HG03175 (cell line): ENCODE data around the gene MTRR.

Experiments used
- ATAC-seq: cut with Tn5 transposase; IDR thresholded peaks from one replicate; pipeline ENCODE4 v1.9.1; 2021; ENCODE audit warnings: mild to moderate bottlenecking, moderate library complexity; ENCODE audit not compliant: unreplicated experiment

MTRR gene

DNA sequence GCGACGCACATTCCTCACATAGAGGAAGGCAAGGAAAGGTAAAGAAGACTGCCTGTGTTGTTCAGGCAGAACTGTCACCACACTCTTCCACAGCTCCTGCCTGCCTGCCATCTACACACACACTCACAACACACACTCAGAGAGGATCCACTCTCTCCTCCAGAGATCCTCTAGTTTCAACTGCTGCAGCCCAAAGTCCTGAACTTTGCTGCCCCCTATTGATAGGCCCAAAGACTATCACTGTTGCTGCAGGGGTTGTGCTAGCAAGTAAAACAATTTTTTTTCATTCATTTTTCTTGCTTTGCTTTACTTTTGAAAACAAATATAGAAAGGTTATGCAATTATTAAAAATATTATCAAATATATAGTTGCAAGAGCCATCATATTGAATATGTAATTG is 12.1 kb upstream of the MTRR start:
- ATAC-seq, result no peak

DNA sequence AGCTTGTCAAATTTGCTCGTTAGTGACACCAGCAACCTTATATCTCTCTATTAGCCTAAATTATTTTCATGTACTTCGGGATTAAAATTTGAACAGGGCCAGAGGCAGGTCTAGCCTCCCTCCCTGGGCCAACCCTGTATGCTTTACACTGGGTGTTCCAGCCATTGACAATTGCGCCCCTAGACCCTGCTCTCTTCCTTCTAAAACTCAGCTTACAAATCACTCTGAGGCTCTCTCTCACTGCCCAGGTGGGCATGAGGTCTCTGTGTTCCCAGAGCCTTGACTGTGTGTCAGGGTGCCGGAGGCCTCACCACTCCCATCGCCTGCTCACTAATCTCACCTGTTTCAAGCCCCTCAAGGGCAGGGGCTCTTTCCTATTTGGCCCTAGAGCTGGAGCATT is 11.6 kb upstream of the MTRR start:
- ATAC-seq, result no peak

DNA sequence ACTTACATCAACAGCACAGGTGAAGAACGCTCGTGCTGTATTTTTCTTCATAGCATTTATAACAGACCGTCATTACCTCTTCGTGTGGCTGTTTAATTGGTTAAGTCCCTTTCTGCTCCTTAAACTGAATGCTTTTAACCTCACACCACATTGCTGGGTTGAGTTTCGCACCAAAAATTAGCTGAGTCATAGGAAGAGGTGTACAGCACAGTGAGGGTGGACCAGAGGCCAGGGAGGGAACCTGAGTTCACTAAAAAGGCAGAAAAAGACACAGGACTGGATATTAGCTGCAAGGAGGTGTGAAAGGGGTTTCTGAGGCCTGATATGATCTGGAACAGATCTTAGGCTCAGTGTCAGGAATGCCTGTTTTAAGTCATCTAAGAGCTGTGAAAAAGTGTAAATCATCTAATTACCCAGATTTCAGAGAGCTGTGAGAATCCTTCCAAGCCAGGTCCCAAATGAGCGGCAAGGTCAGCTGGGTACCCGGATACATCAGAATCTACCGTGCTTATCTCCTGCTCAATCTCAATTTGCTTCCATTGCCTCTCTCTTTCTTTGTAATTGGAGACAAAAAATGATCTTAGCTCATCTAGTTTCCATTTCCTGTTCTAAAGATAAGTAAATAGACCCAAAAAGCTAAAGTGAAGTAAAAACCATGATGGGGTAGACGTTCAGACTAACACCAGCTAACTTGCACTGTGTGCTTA is 10.9 kb upstream of the MTRR start:
- ATAC-seq, result no peak

DNA sequence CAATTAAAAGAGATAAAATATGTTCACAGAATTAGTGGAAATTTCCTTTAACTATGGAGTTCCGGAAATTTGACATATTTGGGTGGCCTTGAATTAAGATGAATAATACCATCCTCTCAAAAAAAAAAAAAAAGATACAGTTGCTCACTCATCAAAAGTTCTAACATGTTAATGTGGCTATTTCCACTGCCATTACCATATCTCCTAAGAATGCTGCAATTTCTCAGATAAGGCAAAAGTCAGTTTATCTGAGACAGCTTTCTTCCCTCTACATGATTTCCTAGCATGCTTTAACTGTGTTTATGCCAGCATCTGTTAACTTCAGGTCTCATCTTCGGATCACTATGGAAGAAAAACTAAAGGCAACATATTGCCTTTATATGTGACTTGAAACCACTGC is 2.8 kb upstream of the MTRR start:
- no peak for ATAC-seq

DNA sequence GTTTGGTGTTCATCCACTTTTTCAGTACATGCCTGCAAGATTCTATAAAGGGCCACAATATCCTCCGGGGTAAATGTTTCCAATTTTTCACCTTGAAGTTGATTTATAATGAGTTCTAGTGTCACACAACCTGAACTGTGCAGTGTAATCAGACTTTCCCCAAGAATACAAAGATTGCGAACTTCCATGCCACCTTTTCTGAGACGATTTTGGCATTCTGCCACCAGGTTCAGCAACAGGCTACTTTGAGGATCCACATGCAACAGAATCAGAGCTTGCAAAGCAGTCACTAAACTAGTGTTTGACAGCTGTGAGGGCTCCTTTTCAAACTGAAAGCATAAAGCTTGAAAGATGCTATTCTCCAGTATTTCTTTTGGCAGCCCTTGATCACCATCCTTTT is 1.7 kb upstream of the MTRR start:
- no peak for ATAC-seq

DNA sequence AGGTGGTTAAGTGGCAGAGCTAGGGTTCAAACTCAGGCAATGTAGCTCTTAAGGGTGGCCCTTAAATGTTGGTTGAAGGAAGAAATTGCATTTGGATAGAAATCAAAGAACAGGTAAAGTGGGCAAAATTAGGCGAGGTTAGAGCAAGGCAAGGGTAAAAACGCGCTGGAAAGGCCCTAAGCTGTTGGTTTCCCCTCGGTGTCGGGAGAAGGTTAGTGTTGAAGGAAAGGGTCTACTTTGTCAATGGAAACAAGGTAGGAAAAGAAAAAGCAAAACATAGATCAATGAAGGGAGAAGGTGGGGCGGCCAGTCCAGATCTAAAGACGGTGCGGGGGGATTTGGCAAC is 548 bp upstream of the MTRR start:
- ATAC-seq, result no peak

DNA sequence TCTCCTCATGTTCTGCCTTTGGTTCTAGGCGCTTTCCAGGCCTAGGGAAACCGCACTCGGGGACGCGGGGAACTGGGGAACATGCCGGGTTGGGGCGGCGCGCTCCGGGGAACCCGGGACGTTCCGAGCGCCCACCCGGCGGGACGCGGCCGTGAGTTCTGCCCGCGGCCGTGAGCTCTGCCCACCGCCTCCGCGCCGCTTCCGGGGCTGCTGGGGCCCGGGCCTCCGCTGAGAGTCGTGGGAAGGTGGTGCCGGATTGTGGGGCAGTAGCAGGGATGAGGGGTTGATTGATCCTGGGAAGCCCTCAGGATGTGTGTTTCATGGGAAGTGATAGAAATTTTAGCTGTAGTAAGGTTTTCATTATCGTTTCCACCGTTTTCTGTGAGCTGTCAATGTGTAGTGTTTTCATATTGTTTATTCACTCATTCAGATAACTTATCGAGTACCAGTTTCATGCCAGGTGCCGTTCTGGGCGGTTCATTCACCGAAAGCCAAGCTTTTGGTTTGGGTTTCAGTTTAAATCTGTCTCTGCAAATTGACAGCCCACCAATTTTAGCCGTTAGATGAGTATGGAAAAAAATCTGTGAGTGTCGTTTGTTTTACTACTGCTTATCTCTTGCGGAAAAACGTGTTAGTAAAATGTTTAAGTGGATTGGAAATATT is 657 bp downstream of the MTRR start:
- ATAC-seq, result peak; percentile 34

DNA sequence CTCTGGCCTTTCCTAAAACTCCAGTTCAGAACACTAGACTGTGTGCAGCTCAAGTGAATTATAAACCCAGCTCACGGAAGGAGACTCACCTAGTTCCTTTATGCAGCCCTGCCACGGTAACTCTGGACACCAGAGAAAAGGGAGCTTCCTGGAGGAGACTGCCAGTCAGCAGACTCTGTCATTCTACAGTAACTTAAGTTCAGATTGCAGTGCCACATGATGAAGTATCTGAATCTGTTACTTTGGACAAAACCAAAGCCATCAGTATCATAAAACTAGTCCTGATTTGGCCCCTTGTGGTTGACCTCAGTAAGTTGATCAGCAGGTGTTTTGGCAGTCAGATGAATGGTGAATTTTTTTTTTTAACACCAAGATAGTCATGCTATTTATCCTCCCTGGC is 2.7 kb downstream of the MTRR start:
- no peak for ATAC-seq

DNA sequence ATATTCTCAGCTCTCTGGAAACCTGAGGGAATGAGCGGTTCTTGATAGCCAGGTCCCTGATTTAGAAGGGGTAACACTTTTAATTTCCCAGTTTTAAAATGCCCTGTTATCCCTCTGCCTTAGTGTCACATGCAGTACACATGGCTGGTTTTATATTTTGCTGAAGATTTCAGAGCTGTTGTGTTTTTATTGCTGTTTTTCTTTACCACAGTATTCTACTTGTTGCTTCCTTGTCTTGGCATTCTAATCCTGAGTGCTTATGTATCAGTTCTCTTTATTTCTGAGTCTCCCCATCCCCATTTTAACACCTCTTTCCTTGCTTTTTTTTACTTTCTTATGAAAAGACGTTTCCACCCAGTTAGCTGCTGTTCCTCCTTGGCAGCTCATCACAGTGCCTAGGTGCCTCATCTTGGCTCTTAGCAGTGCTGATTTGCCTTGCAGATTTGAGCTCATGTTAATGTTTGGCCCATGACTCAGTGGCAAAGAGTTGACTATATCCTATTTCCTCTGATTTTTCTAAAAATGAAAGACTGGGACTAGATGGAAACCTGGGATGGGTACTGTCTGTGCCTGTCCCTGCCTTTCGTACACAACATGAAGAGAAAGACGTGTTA is 3.7 kb downstream of the MTRR start:
- ATAC-seq, result no peak

DNA sequence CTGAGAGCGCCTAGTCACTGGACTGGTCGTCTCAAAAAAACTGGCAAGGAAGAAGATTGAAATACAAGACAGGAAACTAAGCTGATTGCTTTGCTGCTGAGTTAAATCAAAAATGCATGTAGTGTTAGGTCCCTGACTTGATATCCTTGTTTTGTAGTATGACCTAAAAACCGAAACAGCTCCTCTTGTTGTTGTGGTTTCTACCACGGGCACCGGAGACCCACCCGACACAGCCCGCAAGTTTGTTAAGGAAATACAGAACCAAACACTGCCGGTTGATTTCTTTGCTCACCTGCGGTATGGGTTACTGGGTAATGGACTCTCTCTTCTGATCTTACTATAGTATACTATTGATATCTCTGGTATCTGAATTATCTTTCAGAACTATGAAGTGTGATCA is 4.3 kb downstream of the MTRR start:
- ATAC-seq, result no peak

DNA sequence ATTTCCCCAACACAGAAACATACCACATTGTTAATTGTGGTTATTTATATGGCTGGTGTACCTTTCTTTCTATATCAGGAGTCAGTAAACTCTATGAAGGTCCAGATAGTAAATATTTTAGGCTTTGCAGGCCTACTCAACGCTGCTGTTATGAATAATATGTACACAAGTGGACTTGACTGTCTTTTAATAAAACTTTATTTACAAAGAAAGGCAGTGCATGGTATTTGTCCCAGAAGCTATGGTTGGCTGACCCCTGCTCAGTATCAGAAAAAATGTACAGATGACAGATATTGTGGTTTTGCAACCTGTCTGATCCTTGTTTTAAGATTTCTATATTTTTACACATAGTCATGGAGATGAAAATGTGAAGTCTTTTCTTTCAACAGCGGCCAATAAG is 5.7 kb downstream of the MTRR start:
- no peak for ATAC-seq

DNA sequence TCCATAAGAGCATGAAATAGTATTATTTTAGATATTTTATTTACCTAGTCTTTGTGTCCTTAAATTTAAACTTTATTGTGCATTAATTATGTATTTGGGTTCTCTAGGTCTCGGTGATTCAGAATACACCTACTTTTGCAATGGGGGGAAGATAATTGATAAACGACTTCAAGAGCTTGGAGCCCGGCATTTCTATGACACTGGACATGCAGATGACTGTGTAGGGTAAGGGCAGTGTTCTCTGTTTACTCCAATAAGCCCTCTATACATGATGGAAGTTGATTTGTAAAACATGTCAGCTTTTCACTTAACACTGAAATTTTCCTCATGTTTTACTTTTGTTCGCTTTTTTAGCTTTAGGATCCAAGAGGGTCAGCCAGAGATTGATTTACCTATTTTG is 6.2 kb downstream of the MTRR start:
- no peak for ATAC-seq

DNA sequence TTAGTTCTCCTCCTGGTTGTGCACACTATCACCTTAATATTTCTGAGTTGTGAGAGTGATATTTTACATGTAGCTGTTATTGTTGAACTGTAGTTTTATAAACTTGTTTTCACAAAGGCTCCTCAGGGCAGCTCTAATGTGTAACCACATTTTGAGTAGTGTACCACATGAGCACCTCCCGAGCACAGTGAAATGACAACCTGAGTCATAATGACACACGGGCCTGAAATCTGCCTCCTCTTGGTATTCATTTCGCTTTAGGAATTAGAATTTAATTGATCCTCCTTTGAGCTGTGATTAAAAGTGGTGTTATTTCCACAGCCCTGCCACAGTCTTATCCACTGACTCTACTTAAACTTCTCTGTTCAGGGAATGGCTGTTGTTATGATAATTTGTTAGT is 7.9 kb downstream of the MTRR start:
- peak; percentile 58 for ATAC-seq

DNA sequence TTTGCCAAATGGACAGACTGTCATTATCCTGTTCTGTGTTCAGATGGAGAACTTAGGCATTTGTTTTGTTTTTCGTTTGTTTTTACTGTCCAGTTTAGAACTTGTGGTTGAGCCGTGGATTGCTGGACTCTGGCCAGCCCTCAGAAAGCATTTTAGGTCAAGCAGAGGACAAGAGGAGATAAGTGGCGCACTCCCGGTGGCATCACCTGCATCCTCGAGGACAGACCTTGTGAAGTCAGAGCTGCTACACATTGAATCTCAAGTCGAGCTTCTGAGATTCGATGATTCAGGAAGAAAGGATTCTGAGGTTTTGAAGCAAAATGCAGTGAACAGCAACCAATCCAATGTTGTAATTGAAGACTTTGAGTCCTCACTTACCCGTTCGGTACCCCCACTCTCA is 8.9 kb downstream of the MTRR start:
- no peak for ATAC-seq

DNA sequence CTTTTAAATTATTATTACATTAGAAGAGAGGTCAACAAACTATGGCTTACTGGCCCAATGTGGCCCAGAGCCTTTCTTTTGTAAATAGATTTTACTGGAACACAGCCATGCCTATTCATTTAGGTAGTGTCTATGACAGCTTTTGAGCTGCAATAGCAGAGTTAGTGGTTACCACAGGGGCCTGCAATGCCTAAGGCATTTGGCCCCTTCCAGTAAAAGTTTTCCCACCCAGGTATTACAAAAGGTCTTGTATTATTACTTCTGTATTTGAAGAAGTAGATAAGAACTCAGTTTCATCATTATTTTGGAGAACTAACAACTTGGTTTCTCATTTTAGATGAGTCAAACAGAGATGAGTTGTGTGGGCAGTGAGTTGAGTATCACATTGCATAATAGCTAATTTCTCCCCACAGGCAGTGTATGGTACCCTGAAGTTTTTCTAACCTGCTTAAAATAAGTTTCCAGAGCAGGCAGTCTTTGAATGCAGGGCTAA is 9.5 kb downstream of the MTRR start:
- ATAC-seq, result peak; percentile 96

DNA sequence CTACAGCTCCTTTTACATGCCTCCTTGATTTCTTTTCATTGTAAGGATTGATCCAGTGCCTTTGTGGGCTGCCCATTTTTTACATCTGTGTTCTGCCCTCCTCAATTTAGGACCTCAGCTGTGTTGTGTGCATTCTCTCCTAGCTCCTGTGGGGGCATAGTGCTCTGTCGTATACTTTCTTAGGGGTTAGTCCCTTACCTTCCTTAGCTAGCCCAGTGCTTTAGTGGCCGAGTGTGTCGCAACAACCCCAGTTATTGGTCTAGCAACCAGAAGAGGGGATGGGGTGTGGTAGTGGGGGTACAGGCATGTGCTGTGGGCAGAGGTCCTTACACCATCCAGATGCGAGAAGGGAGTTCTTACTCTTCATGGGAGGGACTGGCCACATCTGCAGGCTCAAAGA is 12.1 kb downstream of the MTRR start:
- no peak for ATAC-seq

DNA sequence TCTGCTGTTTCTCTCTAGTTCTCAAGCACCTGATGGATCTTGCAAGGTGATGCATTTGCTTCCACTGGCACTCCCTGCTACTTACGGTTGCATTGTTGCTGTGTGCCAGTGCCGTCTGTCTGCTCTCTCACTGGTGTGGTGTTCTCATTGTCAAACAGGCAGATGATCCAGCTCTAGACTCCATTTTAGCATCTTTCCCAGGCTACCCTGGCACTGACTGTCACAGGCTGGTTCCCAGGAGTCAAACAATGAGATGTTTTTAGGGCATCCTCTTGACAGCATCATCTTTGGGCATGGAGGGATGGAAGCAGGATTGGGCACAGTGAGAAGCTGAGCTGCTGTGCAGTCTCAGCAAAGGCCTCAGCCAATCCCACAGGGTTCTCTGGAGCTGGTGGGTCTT is 12.9 kb downstream of the MTRR start:
- no peak for ATAC-seq

DNA sequence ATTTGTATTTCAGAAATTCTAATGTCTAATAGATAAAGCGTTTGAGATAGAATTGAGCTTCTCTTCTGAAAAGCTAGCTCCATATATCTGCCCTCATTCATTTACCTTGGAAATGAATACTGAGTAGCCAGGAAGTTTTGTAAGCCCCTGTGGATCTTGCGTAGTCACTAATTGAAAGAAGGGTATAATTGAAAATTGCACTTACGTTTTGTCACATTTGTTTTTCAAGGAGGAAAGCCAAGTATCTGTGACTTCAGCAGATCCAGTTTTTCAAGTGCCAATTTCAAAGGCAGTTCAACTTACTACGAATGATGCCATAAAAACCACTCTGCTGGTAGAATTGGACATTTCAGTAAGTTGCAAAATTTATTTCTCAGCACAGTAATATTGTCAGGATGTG is 14.0 kb downstream of the MTRR start:
- no peak for ATAC-seq

DNA sequence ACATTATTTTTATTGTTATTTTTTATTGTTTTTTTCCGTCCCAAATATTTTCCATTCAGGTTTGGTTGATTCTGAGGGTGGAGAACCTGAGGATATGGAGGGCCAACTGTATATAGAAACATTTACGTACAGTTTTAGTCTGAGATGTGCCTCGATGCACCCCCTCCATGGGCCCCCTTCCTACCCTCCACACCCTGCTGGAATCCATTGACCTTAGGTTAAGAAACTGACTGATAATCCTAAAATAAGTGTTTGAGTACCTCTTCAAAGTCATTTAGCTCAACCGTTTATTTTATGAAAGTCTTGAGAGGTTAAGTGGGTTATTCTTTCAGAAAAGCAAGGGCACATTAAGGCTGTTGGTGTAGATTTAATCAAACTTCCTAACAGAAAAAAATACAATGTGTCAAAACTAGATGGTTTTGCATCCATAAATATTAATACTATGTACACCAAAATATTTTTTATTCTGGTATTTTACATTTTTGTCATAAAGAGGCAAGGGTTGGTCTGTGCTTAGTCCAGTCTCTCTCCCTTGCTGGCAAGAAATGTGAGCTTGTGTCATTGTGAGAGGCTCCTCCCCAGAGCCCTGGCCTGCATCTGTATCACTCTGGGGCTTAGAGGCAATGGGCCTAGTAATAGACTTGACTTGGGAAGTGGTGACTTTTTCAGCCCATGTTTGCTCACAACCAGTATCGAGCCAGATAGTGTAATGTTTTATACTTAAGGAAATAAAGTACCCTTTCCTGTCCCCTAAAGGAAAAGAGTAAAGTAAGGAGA is 15.7 kb downstream of the MTRR start:
- no peak for ATAC-seq

DNA sequence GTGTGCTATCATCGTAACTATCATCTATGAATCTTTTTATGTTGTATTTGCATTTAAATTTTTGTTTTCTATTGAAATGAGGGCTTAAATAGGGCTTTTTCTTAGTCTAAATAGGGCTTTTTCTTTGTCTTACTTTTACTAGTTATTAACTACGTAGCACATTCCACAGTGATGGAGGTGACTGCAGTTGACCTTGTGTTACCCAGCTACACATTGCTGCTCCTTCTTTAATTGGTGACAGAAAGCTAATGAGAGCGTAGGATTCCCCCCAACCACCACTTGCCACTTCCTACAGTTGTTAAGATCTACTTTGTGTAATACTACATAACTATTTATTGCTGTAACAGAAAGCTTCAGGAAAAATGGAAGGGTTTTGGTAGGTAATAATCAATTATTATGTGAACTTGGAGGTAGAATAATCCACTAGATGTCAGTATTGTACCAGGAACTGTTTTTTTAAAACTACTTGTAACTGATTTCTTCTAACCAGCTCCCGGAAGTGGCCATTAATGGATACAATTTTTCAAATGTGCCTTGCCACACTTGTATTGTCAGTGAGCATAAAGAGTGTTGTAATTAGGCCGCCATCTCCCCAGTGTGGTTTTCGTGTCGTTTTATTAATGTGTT is 18.0 kb downstream of the MTRR start:
- peak; percentile 81 for ATAC-seq

DNA sequence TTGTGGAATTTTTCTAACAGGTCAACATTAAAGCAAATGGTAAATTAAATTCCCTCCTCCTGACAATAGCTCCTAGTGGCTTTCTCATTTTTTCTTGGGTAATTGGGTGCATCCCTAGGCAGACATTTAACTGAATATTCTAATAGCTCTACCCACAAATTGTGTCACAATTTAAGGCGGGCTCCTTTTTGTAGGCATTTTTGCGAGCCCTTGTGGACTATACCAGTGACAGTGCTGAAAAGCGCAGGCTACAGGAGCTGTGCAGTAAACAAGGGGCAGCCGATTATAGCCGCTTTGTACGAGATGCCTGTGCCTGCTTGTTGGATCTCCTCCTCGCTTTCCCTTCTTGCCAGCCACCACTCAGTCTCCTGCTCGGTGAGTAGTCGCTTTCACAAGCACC is 20.0 kb downstream of the MTRR start:
- no peak for ATAC-seq
